NT2/D1 (cell line): ENCODE results near the gene PDE4B.

Experiments
- DNase-seq: peaks from one replicate; pipeline ENCODE4 v3.0.0-alpha.2; 2011; ENCODE audit warnings: low read depth, low spot score
- H3K27me3 ChIP-seq: 2 replicates; pipeline ENCODE4 v1.6.0; 2011; ENCODE audit warnings: mild to moderate bottlenecking; ENCODE audit not compliant: insufficient read length, insufficient read depth
- H3K36me3 ChIP-seq: 2 replicates; pipeline ENCODE4 v1.6.1; 2011; ENCODE audit warnings: mild to moderate bottlenecking, low read length, mixed read lengths; ENCODE audit not compliant: insufficient read depth, insufficient read length
- H3K4me1 ChIP-seq: 2 replicates; pipeline ENCODE4 v1.5.1; 2011; ENCODE audit not compliant: insufficient read depth, insufficient read length
- H3K4me3 ChIP-seq: 2 replicates; pipeline ENCODE4 v1.5.1; 2011; ENCODE audit warnings: low read depth; ENCODE audit not compliant: insufficient read length
- H3K9ac ChIP-seq: 2 replicates; pipeline ENCODE4 v1.6.0; 2011; ENCODE audit warnings: low read depth; ENCODE audit not compliant: insufficient read length
- H3K9me3 ChIP-seq: 2 replicates; pipeline ENCODE4 v1.5.1; 2011; ENCODE audit warnings: mild to moderate bottlenecking, low read length; ENCODE audit not compliant: insufficient read depth
- SUZ12 ChIP-seq: IDR thresholded peaks from 2 replicates; pipeline ENCODE4 v1.6.1; 2011; ENCODE audit not compliant: insufficient read length, insufficient read depth; ENCODE audit errors: extremely low read depth
- YY1 ChIP-seq: IDR thresholded peaks from 2 replicates; pipeline ENCODE4 v1.6.1; 2011; ENCODE audit not compliant: insufficient read length, insufficient read depth
- ZNF274 ChIP-seq: IDR thresholded peaks from 2 replicates; pipeline ENCODE4 v1.6.1; 2011; ENCODE audit warnings: mild to moderate bottlenecking, low read depth, low read length

The PDE4B gene

DNA sequence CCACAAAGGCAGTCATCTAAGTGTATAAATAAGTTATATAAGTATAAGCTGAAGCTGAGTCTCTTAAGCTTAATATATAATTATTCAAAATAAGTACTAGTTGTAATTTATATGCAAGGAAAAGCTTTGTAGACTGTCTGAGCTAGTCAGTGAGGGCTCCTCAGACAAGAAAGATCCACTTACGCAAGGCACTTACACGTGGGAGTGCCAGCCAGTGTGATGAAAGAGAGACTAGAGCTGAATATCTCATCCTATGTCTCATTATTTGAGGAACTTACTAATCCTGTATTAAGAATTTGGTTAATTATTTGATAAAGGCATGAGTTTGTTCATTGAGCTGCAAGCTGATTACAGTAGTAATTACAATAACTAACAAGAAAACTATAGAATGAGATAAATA lies 146.9 kb downstream of the PDE4B start:
- TF ChIP-seq SUZ12 (no peak), ZNF274 (no peak), YY1 (no peak)
- H3K4me3 ChIP-seq = no peak overlapping the region
- no peaks in the 10 kb centered on the region for H3K27me3 ChIP-seq
- H3K9ac ChIP-seq = no peak overlapping the region
- DNase-seq = no peak
- H3K4me1 ChIP-seq = no peaks in the 10 kb centered on the region
- no peaks in the 10 kb centered on the region for H3K9me3 ChIP-seq
- H3K36me3 ChIP-seq = no peaks in the 10 kb centered on the region

DNA sequence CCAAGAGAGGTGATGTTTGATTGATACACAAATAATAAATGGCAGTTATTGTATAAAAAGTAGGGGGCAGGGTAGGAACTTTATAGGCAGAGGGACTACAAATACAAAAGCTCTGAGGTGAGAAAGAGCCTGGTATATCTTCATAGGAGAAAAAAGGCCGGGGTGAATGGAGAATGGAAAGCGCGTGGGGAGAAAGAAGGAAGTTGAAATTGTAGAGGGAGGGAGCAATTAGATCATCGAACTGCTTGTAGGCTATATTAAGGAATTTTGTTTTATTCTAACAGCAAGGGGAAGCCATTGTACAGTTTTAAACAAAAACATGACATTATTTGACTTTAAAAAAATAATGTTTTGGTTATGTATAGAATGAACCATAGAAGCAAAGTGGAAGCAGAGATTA lies 147.4 kb downstream of the PDE4B start:
- TF ChIP-seq ZNF274 (no peak), YY1 (no peak), SUZ12 (no peak)
- Histone ChIP-seq H3K9ac (no peak overlapping the region), H3K36me3 (no peaks in the 10 kb centered on the region), H3K4me3 (no peak overlapping the region), H3K4me1 (no peaks in the 10 kb centered on the region), H3K9me3 (no peaks in the 10 kb centered on the region), H3K27me3 (no peaks in the 10 kb centered on the region)
- no peak for DNase-seq

DNA sequence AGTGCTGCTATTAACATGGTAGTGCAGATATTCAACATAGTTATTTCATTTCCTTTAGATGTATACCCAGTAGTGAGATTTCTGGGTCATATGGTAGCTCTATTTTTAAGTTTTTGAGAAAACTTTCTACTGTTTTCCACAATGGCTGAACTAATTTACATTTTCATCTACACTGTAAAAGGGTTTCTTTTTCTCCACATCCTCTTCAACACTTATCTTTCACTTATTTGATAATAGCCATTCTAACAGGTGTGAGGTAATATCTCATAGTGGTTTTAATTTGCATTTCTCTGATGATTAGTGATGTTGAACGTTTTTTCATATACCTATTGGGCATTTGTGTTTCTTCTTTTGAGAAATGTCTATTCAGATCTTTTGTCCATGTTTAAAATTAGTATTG lies 149.8 kb downstream of the PDE4B start:
- no peaks in the 10 kb centered on the region for H3K36me3 ChIP-seq
- no peak for TF ChIP-seq YY1
- no peak for TF ChIP-seq ZNF274
- TF ChIP-seq SUZ12 = no peak
- H3K9me3 ChIP-seq = no peaks in the 10 kb centered on the region
- DNase-seq = no peak
- no peak overlapping the region for H3K4me3 ChIP-seq
- H3K9ac ChIP-seq = no peak overlapping the region
- no peaks in the 10 kb centered on the region for H3K4me1 ChIP-seq
- no peaks in the 10 kb centered on the region for H3K27me3 ChIP-seq

DNA sequence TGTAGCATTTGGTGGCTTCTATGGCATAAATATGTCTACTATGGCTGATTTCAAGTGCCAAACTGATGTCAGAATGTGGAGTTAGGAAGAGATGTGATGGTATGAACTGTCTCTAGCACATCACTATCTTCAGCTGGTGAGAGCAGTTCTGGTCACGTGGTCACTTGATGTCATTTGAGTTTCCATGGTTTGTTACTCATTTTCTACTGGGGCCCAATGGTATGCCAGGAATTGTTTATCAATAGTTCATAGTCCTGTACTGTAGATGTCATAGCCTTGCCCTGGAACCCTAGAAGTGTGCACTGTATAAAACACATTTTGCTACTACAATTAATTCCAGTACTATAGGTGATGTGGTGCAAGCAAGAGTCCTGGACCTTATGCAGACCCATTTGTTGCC lies 153.7 kb downstream of the PDE4B start:
- Histone ChIP-seq H3K4me3 (no peak overlapping the region), H3K9ac (no peak overlapping the region), H3K27me3 (no peaks in the 10 kb centered on the region), H3K36me3 (no peaks in the 10 kb centered on the region), H3K4me1 (no peaks in the 10 kb centered on the region), H3K9me3 (no peaks in the 10 kb centered on the region)
- no peak for DNase-seq
- TF ChIP-seq ZNF274 (no peak), SUZ12 (no peak), YY1 (no peak)

- Histone ChIP-seq H3K9me3 (no peaks in the 10 kb centered on the region), H3K9ac (no peak overlapping the region), H3K27me3 (no peaks in the 10 kb centered on the region), H3K4me1 (no peaks in the 10 kb centered on the region), H3K36me3 (no peaks in the 10 kb centered on the region), H3K4me3 (no peak overlapping the region)
- TF ChIP-seq ZNF274 (no peak), YY1 (no peak), SUZ12 (no peak)
- DNase-seq = no peak
Measured at GRCh38 chr1:65946960-65947359, 154.3 kb downstream of the PDE4B start.

DNA sequence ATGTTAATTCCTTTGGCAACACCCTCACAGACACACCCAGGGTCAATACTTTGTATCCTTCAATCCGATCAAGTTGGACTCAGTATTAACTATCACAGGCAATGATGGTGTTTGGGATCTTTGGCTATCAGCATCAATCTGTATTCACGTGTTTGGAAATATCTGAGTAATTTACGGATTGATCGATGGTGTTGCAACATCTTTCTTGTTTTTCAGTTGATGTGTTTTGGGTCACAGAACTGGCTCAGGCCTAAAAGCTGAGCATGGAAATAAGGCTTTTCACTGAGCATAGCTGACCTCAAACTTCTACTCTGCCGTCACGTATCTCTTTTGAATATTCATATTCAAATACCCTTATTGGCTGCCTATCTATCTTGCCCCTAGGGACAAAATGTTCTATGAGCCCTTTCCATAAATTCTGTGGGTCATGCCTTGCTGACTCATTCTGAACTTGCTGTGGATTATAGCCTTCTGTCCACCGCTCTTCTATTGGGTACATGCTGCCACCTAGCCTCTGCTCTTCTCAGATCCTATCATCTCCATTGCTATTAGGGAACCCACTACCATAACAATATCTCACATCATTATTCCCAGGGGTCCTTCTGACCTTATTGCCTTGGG lies 156.0 kb downstream of the PDE4B start:
- TF ChIP-seq SUZ12 (no peak), ZNF274 (no peak), YY1 (no peak)
- Histone ChIP-seq H3K4me3 (no peak overlapping the region), H3K9ac (no peak overlapping the region), H3K9me3 (no peaks in the 10 kb centered on the region), H3K36me3 (no peaks in the 10 kb centered on the region), H3K27me3 (no peaks in the 10 kb centered on the region), H3K4me1 (no peaks in the 10 kb centered on the region)
- no peak for DNase-seq

GRCh38 chr1:65949230-65949626 lies 156.5 kb downstream of the PDE4B start:
- no peak overlapping the region for H3K9ac ChIP-seq
- no peak for DNase-seq
- TF ChIP-seq YY1 (no peak), SUZ12 (no peak), ZNF274 (no peak)
- H3K4me3 ChIP-seq = no peak overlapping the region
- H3K9me3 ChIP-seq = no peaks in the 10 kb centered on the region
- no peaks in the 10 kb centered on the region for H3K36me3 ChIP-seq
- no peaks in the 10 kb centered on the region for H3K27me3 ChIP-seq
- no peaks in the 10 kb centered on the region for H3K4me1 ChIP-seq

- no peaks in the 10 kb centered on the region for H3K4me1 ChIP-seq
- H3K9ac ChIP-seq = no peak overlapping the region
- H3K9me3 ChIP-seq = no peaks in the 10 kb centered on the region
- DNase-seq = no peak
- H3K27me3 ChIP-seq = no peaks in the 10 kb centered on the region
- no peak for TF ChIP-seq YY1
- TF ChIP-seq SUZ12 = no peak
- TF ChIP-seq ZNF274 = no peak
- no peaks in the 10 kb centered on the region for H3K36me3 ChIP-seq
- H3K4me3 ChIP-seq = no peak overlapping the region
Measured at GRCh38 chr1:65949933-65950332, 157.2 kb downstream of the PDE4B start.
